GM19372 (cell line): Measurements from ENCODE around the gene IQGAP3.
"Not testable (repeated sequence)": the region's sequence is repeated elsewhere in the genome, so short reads cannot be mapped to it uniquely, and the experiment has no call there.

ENCODE experiments used
- ATAC-seq: cut with Tn5 transposase; IDR thresholded peaks from one replicate; pipeline ENCODE4 v1.9.1; 2021; ENCODE audit warnings: mild to moderate bottlenecking, low read depth, moderate library complexity; ENCODE audit not compliant: unreplicated experiment

The IQGAP3 gene

DNA sequence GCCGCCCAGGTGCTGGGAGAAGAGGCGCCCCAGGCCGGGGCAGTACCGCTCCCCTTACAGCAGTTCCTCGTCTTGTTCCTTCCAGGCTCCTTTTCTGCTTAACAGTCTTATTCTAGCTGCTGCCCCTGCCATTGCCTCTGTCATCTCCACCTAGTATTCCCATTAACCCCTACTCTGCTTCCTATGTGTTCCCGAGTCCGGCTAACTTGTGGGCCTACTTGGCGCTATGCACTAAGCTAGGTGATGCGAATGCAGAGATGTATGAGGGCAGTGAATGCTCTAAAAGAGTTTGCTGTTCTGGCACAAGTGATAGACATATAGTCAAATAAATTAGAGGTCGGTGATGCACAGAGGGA, 276 bp upstream of the IQGAP3 start:
- no peak for ATAC-seq

GRCh38 chr1:156571261-156571852, 1.0 kb downstream of the IQGAP3 start:
- no peak for ATAC-seq

DNA sequence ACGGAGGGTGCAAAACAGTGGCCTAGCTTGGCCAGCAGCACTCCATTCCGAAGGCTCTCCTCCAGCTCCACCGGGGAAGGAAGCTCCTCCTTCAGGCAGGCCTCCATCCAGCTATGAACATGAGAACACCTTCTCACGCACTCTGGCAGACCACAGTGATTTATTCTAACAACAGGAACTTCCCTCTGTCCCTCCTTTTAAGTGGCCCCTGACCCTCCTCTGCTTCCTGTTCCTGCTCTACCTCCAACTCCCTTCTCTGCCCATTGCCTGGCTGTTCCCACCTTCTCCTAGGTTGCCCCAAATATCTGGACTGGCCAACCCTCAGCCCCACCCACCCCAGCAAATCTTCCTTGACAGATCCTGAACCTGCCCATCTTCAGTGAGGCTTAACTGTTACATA, 5.9 kb downstream of the IQGAP3 start:
- ATAC-seq: no peak

- ATAC-seq: no peak
Measured at GRCh38 chr1:156565519-156565918, 6.8 kb downstream of the IQGAP3 start.

- ATAC-seq: no peak
Measured at GRCh38 chr1:156560585-156561163, 11.7 kb downstream of the IQGAP3 start.

GRCh38 chr1:156559797-156560385, 12.5 kb downstream of the IQGAP3 start:
- no peak for ATAC-seq

GRCh38 chr1:156559086-156559796, 13.1 kb downstream of the IQGAP3 start:
- no peak for ATAC-seq

GRCh38 chr1:156556354-156556753, 16.0 kb downstream of the IQGAP3 start:
- ATAC-seq: no peak

DNA sequence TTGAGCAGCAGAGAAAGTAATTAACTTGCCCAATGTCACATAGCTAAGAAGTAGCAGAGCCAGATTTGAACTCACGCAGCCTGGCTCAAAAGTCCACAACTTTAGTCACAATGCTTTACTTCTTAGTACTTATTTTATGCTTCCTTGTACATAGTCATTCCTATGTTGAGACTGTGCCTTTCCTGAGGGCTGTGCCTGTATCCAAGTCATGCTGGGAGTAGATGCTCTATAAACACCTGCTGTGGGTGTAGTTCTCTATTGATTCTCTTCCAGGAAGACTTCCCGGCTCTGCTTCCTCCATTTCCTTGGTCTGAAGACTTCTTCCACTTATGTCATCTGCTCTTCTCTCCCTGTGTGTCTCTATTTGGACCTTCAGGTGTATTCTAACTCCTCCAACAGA, 16.6 kb downstream of the IQGAP3 start:
- ATAC-seq: no peak

DNA sequence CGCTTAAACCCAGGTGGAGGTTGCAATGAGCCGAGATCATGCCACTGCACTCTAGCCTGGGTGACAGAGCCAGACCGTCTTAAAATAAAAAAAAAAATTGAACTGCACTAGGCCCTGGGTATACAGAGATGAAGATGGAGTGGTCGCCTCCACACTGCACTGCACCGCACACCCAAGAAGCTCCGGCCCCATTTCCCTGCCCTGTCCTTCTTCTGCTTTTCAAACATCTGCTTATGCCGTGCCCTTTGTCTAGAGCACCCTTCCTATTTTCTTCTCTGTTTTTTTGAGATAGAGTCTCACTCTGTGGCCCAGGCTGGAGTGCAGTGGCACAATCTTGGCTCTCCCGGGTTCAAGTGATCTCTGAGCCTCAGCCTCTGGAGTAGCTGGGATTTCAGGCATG, 17.4 kb downstream of the IQGAP3 start:
- no peak for ATAC-seq

DNA sequence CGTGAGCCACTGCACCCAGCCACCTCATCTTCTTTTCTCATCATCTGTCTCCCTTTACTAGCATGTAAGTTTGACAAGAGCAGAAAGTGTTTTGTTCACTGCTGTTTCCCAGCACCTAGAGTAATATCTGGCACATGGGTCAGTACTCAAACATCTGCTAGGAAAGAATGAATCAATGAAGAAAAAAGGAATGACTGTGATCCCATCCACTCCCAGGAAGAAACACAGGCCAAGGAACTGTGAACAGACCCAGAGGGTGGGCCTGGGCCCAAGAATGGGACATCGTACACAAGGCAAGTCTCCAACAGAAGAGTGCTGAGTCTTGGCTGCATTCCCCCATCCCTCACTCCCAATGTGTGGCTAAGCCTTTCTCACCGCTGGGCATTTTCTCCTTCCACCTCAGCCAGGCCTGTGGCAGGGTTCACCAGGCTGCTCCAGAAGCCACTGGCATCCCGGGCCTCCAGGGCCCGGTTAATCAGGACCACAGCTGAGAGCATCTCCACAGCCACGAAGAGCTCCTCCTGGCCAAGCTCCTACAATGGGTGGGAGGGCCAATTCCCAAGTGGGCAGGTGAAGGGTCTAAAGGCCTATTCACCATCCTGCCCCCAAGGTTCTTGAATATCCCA, 18.4 kb downstream of the IQGAP3 start:
- ATAC-seq: no peak

- not testable (repeated sequence) for ATAC-seq
Measured at GRCh38 chr1:156552937-156553336, 19.4 kb downstream of the IQGAP3 start.

DNA sequence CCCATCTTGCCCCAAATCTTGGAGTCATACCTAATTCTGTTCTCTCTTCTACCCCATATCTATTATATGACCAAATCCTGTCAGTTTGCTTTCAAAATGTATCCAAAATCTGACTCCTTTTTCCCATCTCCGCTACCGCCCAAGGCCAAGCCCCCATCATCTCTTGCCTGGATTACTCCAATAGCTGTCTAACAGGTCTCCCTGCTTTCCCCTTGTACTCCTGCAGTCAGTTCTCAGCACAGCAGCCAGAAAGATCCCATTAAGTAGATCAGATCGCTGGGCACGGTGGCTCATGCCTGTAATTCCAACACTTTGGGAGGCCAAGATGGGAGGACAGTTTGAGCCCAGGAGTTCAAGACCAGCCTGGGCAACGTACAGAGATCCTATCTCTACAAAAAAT, 19.8 kb downstream of the IQGAP3 start:
- no peak for ATAC-seq

GRCh38 chr1:156551869-156552268, 20.5 kb downstream of the IQGAP3 start:
- ATAC-seq: no peak

DNA sequence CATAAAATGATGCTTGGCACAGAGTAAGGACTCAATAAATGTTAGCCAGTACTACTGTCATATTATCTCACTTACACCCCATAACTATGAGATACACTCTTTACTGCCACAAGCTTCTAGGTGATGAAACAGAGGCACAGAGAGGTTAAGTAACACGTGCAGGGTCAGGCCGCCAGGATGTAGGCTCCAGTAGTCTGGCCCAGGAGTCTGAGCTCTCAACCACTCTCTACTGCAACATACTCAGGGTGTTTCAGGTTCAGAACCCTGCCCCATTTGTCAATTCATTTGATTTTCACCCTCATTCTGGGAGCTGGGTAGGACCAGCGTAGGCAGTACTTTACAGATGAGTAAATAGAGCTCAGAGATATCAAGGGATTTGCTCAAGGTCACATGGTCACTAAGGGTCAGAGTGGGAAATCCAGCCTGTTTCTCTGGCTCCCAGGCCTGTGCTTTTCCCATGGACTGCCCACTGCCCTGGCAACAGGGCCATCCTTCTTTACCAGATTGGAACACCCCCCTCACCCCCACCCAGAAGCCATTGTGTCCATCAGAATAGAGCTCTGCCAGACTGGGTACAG, 21.2 kb downstream of the IQGAP3 start:
- ATAC-seq: no peak

DNA sequence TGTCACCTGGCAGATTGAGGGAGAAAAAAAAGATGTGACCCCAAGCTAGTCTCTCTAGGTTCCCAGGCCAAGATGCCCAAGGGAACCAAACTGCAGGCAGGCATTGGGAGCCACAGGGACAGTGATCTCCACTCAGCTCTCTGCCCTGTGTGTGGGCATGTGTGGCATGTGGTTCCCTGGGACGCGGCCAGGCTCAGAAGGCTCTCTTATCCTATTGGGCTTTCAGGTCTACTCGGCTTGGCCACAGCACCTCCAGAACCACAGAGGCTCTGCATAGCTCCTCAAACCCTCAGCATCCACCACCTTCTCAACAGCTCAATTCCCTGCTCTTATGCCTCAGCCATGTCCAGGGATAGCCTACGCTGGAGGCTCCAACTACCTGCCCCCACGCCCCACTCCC, 22.0 kb downstream of the IQGAP3 start:
- no peak for ATAC-seq

DNA sequence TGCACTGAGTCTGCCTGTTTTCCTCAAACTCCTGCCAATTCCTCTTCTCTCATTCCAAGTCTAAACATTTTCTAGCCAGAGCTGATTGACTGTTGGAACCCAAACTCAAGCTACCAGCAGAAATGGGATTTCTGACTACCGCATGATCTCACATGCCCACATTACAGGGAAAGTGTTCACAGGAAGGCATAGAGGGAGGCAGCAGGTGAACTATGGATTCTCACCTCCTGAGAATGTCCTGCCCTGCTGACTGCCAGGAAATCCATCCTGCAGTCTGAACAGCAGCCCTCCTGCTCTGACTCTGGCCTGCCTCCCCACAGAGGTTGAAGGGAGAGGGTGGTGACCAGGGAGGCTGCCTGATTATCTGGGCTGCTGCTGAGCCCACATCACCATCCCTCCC, 22.5 kb downstream of the IQGAP3 start:
- ATAC-seq: no peak

DNA sequence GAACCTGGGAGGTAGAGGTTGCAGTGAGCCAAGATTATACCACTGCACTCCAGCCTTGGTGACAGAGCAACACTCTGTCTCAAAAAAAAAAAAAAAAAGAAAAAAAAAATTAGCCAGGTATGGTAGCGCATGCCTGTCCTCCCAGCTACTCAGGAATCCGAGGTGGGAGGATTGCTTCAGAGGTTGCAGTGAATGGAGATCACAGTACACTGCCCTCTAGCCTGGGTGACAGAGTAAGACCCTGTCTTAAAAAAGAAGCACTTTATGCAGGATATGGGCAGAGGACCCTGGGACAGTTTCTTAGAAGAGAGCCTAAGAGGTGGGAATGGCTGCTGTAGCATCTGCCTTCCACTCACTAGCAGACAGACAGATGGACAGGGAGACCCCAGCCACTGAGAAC, 23.0 kb downstream of the IQGAP3 start:
- no peak for ATAC-seq

GRCh38 chr1:156547982-156548381, 24.4 kb downstream of the IQGAP3 start:
- ATAC-seq: no peak

- ATAC-seq: no peak
Measured at GRCh38 chr1:156547434-156547833, 24.9 kb downstream of the IQGAP3 start.

DNA sequence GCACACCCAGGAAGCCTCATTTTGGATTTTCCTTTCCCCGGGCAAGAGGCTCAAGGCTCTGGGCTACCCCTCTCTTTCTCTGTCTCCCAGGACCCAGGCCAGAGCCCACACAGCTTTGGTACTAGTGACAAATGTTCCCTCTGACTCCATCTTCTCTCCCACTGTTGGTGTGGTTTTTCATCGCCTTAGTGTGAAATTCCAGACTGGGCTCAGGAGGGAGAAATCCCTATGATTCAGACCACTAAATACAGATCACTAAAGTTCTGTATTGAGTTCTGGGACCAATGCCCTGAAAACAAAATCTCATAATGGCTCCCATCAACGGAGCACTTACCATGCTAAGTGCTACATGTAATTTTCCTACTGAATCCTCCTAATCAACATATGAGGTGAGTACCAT, 26.1 kb downstream of the IQGAP3 start:
- ATAC-seq: no peak
